G401 (cell line): ENCODE results near the gene BMAL2. TPM values are rescaled to one million over a fixed set of nuclear protein-coding genes. Genes with fewer than 3 reads are reported as not detected.

Source experiments
- DNase-seq: peaks from one replicate; pipeline ENCODE4 v3.0.0-alpha.2; 2015; ENCODE audit warnings: low spot score
- in situ Hi-C: cut with HindIII; loops from 2 replicates; pipeline ENCODE4 v1.10.0; 2016; ENCODE audit warnings: low sequenced_read_pairs, mixed read lengths
- total RNA-seq: library from RNA; depleted of rRNA; stranded (reverse); fragments of >200 nt; shearing (Covaris generic); gene quantifications from 2 replicates; pipeline ENCODE4 v1.2.3, GENCODE V29; 2014; rRNA removed

Gene BMAL2, protein sequence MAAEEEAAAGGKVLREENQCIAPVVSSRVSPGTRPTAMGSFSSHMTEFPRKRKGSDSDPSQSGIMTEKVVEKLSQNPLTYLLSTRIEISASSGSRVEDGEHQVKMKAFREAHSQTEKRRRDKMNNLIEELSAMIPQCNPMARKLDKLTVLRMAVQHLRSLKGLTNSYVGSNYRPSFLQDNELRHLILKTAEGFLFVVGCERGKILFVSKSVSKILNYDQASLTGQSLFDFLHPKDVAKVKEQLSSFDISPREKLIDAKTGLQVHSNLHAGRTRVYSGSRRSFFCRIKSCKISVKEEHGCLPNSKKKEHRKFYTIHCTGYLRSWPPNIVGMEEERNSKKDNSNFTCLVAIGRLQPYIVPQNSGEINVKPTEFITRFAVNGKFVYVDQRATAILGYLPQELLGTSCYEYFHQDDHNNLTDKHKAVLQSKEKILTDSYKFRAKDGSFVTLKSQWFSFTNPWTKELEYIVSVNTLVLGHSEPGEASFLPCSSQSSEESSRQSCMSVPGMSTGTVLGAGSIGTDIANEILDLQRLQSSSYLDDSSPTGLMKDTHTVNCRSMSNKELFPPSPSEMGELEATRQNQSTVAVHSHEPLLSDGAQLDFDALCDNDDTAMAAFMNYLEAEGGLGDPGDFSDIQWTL
- 1.9 and 8.4 TPM in 2 replicates for total RNA-seq

DNA sequence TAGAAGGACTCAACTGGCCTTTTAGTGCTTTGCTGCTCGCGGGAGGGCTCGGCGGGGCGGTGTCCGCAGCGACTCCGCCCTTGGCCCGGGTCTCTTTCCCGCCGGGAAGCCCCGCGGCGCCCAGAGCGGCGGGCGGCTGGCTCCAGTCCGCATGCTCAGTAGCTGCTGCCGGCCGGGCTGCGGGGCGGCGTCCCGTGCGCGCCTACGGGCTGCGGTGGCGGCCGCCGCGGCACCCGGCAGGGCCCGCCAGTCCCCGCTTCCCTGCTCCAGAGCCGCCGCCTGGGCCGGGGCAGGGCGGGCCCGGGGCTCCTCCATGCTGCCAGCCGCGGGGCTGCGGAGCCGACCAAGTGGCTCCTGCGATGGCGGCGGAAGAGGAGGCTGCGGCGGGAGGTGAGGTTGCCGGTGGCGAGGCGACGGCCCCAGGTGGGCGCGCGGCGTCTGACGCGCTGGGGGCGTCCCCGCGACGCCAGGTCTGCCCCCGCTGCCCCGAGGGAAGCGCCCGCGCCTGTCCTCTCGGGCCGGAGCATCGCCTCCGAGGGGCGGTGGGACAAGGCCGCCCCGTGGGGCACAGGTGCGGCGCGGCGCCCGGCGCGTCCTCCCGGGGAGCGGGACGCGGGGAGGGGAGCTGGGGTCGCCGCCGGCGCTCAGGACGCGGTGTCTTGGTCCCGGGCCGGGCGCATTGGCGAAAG lies at the start of gene BMAL2:
BMAL2 (plus strand) TSS at position 123 of the 689 bp plus-strand sequence; CDS start at position 360, 237 bp downstream.
- in situ Hi-C loops = no loop called here
- no peak for DNase-seq

DNA sequence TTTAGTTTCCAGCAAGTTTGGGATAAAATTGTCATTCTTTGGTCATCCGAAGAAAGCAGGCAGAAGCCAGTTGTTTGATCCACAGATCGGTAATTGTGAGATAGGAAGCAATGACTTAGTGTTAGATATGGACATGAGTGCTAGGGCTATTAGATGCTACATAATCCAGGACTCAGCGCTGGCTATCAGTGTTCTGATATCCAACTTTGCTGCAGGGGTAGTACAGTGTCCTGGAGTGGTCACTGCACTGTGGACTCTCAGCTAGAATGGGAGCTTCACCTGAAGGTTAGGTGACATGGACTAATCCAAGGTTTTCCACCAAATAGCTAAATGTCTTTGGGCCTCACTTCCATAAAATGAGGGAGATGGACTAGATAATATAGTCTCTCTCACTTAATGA lies 48.6 kb upstream of the BMAL2 start:
- in situ Hi-C loops = no loop called here
- no peak for DNase-seq

DNA sequence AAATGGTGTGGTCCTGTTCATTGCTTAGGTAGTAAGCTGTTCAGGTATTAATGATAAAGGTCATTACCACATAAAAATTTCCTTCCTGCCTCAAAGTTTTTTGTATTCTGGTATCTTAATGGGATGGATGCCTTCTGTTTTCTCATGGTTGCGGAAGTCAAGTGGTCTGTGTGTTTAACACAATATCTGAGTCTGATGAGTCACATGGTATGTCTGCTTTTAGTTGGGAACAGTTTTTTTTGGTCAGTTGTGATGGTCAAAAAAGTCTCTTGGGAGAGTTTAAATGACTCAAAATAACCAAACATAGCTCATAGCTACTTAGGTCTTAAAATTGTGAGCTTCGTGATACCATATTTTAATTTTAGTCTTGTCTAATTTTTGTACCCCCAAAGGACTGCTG lies 47.9 kb upstream of the BMAL2 start:
- no peak for DNase-seq
- in situ Hi-C loops = no loop called here

DNA sequence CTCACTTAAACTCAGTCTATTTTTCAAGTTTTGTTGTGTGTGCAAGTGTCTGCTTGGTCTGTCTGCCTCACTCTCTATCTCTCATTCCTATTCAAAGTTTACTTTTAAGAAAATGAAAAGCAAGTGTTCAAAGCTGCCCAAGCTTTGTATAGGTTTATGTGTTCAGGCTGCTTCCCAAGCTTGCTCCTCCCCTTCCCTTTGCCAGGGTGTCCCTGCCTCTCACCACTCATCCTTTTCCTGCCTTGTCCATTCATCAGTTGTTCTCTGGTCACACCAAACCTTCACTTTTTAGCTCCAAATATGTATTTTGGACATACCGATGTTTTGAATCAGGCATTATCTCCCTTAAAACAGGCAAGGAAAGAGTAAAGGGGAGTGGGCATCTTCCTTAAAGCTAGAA lies 47.2 kb upstream of the BMAL2 start:
- DNase-seq = no peak
- in situ Hi-C loops = no loop called here

DNA sequence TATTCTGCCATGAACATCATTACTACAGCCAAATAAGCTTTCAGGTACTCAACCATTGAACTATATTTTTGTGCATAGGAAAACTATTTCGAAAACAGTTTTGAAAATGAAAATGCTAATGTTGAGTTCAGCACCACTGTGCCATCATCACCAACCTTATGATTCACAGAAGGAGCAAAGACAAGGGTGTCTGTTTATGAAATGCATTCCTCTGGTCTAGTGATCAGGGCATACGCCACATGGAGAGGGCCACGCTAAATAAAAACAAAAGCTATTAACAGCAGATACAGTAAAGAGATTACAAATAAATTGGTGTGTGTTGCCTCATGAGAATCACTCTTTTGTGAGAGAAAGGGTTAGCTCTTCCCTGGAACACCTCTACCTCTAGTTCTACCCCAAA lies 43.2 kb upstream of the BMAL2 start:
- in situ Hi-C loops = no loop called here

DNA sequence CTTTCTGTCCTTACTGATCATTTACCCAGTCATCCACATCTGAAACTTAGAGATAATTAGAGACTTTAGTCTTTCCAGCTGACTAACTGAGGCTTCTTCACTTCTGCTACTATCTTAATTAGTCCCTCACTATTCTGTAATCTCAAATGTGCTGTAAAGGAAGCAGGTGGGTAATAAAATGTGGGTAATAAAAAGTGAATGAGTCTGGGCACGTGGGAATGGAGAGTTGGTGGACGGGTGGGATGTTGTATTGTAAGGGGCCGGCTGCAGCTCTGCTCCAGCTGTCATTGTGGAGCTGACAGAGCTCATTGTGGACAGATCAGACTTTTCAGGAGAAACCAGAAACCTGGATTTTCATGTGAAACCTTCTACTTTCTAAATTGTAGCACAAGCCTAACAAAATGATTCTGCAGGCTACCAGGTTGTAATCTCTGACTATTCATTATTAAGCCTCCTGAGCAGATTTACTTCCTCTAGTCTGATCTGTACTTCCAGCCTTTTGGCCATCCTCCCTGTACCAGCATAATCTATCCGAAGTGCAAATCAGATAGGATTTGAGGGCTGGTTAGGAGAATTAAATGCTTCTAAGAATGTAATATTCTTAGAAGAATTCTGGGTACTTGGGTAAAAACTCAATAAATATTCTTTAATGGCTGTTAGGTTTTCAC lies 42.0 kb upstream of the BMAL2 start:
- in situ Hi-C loops = no loop called here
- no peak for DNase-seq

More for the DNA sequence above, 43.2 kb upstream of the BMAL2 start:
- DNase-seq = no peak

DNA sequence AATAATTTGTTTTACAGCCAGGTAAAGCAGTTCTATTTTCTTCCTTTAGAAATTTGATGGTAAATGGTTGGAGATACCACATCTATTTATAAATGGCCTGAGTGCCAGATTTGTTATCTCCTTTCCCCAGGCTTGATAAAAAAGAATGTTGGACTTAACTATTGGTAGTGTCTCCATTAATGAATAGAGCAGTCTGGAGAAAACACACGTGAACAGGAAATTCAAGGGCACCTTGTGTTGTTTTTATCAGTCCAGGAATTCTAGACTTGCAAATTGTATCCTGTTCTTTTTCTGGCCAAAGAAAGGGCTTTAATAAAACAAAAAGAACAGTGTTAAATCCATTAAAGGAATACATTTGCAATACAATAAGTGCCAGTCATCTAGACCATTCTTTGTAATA lies 40.8 kb upstream of the BMAL2 start:
- no peak for DNase-seq
- in situ Hi-C loops = no loop called here

DNA sequence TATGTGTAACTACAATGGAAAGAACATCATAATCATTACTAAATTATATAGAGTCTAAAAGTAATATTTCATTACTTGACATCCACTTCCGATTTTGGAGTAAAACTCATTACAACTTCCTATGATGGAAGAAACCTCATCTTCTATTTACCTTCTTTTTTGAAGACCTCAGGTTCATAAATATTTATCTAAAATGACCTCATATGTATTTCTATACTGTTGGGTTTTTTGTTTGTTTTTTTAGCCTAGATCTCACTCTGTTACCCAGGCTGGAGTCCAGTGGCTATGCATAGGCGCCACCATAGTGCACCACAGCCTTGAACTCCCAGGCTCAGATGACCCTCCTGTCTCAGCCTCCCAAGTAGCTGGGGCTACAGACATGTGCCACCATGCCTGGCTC lies 39.9 kb upstream of the BMAL2 start:
- in situ Hi-C loops = no loop called here

DNA sequence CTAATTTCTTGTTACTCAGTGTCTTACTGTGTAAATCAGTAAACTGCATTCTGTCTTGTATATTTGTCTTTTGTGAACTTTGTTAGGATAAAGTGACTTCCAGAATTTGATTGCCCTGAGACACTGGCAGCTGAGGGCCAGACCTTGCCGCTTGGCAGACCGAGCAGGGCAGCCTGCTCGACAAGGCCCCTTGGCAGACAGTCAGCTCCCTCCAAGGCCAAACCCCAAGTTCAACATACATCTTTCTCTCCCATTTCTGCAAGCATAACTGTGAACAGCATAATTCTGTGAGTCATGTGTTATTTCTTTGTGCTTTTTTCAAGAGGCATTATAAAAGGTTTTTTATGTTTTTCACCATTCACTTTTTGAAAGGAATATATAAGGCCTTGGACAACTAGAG lies 39.2 kb upstream of the BMAL2 start:
- DNase-seq = no peak
- in situ Hi-C loops = no loop called here

More for the DNA sequence above, 39.9 kb upstream of the BMAL2 start:
- no peak for DNase-seq

DNA sequence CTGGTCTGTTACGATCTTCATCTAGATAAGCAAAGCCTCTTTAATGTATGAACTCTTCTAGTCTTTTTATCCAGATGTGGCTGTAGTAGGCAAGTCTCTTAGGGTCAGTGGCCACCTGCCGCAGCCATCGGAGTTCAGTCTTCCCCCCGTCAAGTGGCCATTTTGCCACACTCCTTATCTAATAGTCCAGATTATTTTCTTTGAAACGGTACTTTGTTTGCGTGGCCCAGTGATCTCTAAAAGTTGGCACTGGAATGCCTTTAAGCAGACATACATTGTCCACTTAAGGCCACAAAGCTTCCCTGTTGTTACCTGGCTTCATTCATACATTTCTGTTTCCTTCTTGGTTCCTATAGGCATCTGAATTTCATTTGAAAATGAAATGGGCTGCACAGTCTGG lies 36.0 kb upstream of the BMAL2 start:
- no peak for DNase-seq
- in situ Hi-C loops = no loop called here

DNA sequence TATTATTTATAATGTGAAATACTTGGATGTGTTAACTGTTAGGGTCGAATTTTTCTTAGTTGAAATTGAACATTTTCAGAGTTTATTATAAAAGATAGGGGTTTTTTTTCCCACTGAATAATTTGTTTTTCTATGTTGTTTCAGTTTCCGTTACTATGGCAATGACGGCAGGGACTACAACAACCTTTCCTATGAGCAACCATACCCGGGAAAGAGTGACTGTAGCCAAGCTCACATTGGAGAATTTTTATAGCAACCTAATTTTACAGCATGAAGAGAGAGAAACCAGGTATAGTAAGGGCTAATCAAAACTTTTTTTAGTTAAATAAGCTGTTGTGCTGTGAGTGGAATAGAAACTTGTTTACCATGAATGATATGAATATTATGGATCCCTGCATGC lies 35.1 kb upstream of the BMAL2 start:
- in situ Hi-C loops = no loop called here
- DNase-seq = no peak

DNA sequence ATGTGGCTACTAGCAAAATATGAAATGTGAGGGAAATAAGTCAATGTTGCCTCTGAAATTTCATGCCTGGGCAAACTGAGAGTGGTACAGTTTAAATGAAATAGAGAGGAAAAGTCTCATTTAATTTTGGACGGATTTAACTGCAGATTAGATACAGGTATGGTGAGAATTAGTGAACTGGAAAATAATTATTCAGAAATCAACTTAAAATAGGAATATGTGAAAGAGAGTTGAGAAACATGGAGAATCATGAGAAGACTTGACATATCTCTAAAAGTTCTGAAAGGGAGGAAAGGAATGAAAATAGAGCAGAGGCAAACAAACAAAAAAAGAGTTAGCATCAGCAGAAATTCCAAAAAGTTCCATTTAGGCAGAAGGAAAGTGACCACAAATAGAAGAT lies 33.5 kb upstream of the BMAL2 start:
- in situ Hi-C loops = no loop called here
- no peak for DNase-seq

DNA sequence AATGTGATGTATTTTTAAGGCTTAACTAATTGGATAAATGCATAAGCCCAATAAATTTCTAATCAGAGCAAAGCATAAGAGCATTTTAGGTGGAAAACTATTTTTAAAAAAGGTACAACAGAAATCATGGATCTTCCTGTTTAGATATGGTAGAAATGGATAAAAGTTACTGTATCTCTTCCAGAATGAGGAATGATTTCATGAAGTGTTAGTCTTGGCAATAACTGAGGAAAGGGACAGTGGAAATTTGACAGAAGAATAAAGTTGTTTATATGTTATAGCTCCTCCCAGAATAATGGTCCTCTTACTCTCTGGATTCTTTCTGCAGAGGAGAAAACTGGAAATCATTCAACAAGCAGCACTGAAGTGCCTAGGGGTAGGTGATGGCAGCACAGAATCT lies 32.4 kb upstream of the BMAL2 start:
- in situ Hi-C loops = no loop called here
- no peak for DNase-seq

DNA sequence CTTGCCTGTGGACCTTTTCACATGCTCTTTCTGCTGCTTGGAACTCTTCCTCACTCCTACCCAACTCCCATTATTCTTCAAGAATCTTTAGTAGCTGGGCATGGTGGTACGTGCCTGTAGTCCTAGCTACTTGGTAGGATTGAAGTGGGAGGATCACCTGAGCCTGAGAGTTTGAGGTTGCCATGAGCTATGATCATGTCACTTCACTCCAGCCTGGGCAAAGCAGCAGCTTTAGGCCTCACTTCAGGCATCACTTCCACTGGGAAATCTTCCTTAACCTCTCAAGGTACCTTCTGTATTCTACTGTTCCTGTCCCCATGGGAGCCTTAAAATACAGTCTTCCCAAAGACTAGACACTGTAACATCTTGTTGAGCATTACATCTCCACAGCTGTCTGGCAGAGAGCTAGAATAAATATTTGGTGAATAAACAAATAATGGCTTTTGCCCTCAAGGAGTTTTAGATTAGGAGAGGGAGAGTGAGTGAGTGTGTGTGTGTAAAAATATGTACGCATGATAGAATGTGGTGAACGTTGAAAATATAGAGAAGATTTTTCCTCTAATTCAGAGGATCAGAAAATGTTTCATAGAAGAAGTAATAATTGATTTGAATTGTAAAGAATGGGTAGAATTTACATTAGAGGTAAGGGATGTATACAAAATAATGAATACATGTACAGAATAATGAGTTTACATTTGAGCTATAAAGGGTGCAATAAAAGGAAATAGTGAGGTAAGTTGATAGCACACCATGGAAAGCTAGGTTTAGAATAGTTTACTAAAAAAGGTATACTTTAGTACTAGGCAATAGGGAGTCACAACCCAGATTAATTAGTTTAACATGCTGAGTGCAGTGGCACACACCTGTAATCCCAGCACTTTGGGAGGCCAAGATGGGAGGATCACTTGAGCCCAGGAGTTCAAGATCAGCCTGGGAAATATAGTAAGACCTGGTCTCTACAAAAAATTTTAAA lies 29.2 kb upstream of the BMAL2 start:
- in situ Hi-C loops = no loop called here
- DNase-seq = no peak

DNA sequence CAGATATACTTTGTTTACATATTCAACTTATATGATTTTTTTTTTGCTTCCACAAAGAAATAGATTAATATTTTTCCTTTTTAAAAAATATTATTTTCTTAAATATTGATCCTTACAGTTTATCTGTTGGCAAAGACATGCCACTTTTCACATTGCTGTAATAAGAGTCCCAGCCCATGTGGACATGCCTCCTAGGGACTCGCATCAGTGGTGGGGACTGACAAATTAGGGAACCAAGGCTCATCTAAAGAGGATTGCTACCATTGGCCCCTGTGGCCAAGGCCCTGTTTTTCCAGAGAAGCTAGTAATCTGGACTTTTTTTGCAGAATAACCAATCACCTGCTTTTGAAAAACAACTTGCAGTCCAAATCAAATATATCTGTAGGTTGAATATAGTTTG lies 27.8 kb upstream of the BMAL2 start:
- in situ Hi-C loops = no loop called here
- no peak for DNase-seq

DNA sequence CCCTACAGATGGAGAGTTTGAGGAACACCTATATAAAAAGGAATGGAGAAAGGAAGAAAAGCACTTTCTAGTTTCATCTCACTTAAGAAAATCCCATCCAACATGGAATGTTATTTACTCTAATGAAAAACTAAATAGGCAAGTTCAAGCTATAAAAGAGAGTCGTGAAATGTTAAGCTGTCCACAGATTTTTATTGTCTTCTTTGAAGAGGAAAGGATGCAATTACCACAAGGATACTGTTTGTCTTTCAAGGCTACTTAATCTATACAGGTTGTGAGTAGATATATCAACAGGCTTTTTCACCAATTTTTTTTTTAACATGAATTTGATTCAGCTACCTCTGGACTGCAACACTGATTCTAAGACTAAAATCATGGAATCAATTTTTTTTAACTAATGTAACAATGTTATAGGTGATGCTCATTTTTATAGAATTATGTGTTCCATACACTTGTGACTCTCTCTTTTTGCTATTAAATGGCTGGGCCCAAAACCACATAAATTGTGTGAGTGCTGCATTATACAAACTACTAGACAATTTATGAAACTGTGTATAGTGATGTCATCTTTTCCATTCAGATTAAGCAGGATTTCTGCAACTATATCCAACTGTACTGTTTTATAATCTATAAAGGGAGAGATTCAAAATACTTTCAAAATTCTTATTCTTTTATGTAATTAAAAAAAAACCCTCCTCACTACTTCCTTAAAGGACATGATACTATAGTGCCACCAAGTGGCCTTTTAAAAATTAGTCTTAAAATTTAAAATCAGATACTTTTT lies 26.8 kb upstream of the BMAL2 start:
- DNase-seq = peak; percentile 58
- in situ Hi-C loops = no loop called here

DNA sequence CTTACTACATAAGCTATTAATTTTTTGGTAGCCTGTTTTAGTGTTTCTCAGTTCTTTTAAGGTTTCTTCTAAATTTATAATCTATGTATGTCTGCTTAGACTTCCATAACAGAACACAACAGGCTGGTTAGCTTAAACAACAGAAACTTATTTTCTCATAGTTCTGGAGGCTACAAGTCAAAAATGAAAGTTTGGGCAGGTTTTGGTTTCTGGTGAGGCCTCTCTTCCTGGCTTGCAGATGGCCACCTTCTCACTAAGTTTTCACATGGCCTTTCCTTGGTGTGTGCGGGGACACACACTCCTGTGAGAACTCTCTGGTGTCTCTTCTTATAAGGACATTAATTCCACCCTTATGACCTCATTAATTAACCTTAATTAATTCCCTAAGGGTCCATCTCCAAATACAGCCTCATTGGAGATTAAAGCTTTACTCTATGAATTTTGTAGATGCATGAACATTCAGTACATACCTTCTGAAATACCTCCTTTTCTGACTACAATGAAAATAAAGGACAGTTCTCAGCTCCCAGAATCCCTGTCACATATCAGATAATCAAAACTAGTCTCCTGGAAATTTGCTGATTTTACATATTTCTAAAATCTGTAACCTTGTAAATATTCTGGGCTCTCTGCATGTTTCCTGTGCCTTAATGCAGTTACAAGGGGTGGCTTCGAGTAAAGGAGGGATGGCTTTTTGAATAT lies 23.2 kb upstream of the BMAL2 start:
- DNase-seq = no peak
- in situ Hi-C loops = no loop called here

DNA sequence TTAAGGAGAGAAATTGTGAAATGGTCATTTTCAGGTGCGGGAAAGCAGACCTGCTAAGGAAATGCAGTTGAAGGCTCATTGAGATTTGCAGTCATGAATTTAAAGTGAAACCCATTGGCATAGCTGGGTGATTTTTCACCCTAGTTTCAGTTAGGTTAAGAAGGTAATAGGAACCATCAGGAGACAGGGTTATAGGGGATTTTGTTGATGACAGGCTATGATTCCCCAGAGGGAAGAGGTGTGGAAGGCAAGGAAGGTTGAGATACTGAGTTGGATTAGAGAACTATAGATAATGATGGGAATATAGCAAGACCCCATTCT lies 22.7 kb upstream of the BMAL2 start:
- no peak for DNase-seq
- in situ Hi-C loops = no loop called here
